OCI-LY3 (cell line): Measurements from ENCODE around the gene C6orf118.

Experiments used
- EZH2phosphoT487 ChIP-seq: fragments of 200-600 bp; shearing (Covaris generic); IDR thresholded peaks from 2 replicates; pipeline ENCODE4 v1.6.1; 2018; ENCODE audit warnings: antibody characterized with exemption, mixed run types, low read depth
- TF ChIP-seq, protein P1 (sequence below): fragments of 200-600, 300-600 bp; sonication (generic); IDR thresholded peaks from 2 replicates; pipeline ENCODE4 v1.5.1; 2014; ENCODE audit warnings: antibody characterized with exemption, low read length, low read depth

DNA sequence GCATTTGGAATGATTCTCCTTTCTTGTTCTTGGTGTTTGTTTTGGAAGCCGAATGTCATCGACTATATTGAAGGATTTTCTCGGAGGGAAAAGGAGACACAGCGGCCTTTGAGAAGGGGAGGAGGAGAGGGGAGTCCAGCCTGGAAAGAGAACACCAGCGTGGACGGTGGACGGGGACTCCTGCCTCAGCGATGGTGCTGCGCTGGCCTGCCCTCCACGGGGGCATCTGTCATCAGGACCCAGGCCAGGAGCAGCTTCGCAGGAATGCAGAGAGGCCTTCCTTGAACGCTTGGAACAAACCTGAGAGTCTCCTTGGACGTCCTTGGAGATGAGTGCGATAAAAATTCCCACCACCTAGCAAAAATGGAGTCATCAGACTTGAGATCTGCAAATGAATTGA, 8.3 kb upstream of the C6orf118 start:
- TF ChIP-seq, protein P1, sequence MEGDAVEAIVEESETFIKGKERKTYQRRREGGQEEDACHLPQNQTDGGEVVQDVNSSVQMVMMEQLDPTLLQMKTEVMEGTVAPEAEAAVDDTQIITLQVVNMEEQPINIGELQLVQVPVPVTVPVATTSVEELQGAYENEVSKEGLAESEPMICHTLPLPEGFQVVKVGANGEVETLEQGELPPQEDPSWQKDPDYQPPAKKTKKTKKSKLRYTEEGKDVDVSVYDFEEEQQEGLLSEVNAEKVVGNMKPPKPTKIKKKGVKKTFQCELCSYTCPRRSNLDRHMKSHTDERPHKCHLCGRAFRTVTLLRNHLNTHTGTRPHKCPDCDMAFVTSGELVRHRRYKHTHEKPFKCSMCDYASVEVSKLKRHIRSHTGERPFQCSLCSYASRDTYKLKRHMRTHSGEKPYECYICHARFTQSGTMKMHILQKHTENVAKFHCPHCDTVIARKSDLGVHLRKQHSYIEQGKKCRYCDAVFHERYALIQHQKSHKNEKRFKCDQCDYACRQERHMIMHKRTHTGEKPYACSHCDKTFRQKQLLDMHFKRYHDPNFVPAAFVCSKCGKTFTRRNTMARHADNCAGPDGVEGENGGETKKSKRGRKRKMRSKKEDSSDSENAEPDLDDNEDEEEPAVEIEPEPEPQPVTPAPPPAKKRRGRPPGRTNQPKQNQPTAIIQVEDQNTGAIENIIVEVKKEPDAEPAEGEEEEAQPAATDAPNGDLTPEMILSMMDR, result no peak
- TF ChIP-seq EZH2phosphoT487, result no peak
